HG03064 (cell line): ENCODE data around the gene SPDYE2B.
"Not testable (repeated sequence)": the region's sequence is repeated elsewhere in the genome, so short reads cannot be mapped to it uniquely, and the experiment has no call there.

ENCODE experiments used
- ATAC-seq: cut with Tn5 transposase; IDR thresholded peaks from one replicate; pipeline ENCODE4 v1.9.1; 2021; ENCODE audit warnings: low read depth; ENCODE audit not compliant: unreplicated experiment

Gene SPDYE2B

GRCh38 chr7:102649924-102650323, at the start of gene SPDYE2B:
Gene SPDYE2B (plus strand): TSS chr7:102650319. CDS start chr7:102652349, 2,030 bp downstream.
- ATAC-seq: not testable (repeated sequence)

GRCh38 chr7:102602317-102602716, 47.8 kb upstream of the SPDYE2B start:
- ATAC-seq: not testable (repeated sequence)

GRCh38 chr7:102604431-102605145, 45.5 kb upstream of the SPDYE2B start:
- ATAC-seq: not testable (repeated sequence)

GRCh38 chr7:102606848-102607247, 43.3 kb upstream of the SPDYE2B start:
- not testable (repeated sequence) for ATAC-seq

GRCh38 chr7:102609734-102610133, 40.4 kb upstream of the SPDYE2B start:
- ATAC-seq: not testable (repeated sequence)

- ATAC-seq: not testable (repeated sequence)
Observed at GRCh38 chr7:102610441-102610840, 39.7 kb upstream of the SPDYE2B start.

GRCh38 chr7:102611013-102611674, 39.0 kb upstream of the SPDYE2B start:
- peak; percentile 39 for ATAC-seq

GRCh38 chr7:102611675-102612325, 38.3 kb upstream of the SPDYE2B start:
- ATAC-seq: not testable (repeated sequence)

GRCh38 chr7:102613575-102614345, 36.4 kb upstream of the SPDYE2B start:
- peak; percentile 57 for ATAC-seq

GRCh38 chr7:102614346-102614697, 35.8 kb upstream of the SPDYE2B start:
- ATAC-seq: peak; percentile 19

GRCh38 chr7:102614873-102615272, 35.2 kb upstream of the SPDYE2B start:
- ATAC-seq: not testable (repeated sequence)

GRCh38 chr7:102615930-102616329, 34.2 kb upstream of the SPDYE2B start:
- not testable (repeated sequence) for ATAC-seq

GRCh38 chr7:102616507-102617125, 33.5 kb upstream of the SPDYE2B start, which contains the start of gene RASA4:
Gene RASA4 (minus strand): TSS chr7:102616756. CDS start chr7:102616689, 67 bp downstream.
- peak; percentile 53 for ATAC-seq

- not testable (repeated sequence) for ATAC-seq
Observed at GRCh38 chr7:102618122-102618521, 32.0 kb upstream of the SPDYE2B start.

GRCh38 chr7:102627271-102627904, 22.7 kb upstream of the SPDYE2B start:
- not testable (repeated sequence) for ATAC-seq

- ATAC-seq: not testable (repeated sequence)
Observed at GRCh38 chr7:102630622-102631021, 19.5 kb upstream of the SPDYE2B start.

- ATAC-seq: not testable (repeated sequence)
Observed at GRCh38 chr7:102634299-102634698, 15.8 kb upstream of the SPDYE2B start.

GRCh38 chr7:102635354-102635753, 14.8 kb upstream of the SPDYE2B start:
- not testable (repeated sequence) for ATAC-seq

GRCh38 chr7:102636956-102637355, 13.2 kb upstream of the SPDYE2B start:
- ATAC-seq: not testable (repeated sequence)
